ENCODE results near the gene GTF2B.
"Not testable (repeated sequence)": the region's sequence is repeated elsewhere in the genome, so short reads cannot be mapped to it uniquely, and the experiment has no call there.

Gene GTF2B

DNA sequence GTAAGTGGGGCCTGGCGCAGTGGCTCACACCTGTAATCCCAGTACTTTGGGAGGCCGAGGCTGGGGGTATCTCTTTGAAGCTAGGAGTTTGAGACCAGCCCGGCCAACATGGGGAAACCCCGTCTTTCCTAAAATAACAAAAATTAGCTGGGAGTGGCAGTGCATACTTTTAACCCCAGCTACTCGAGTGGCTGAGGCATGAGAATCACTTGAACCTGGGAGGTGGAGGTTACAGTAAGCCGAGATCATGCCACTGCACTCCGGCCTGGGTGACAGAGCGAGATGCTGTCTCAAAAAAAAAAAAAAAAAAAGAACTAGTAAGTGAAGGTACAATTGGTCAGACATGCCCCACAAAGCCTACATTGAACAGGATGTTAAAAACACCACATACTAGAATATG is 10.7 kb downstream of the GTF2B start:
- DNase-seq, result not testable (repeated sequence)

- DNase-seq, result no peak
Measured at GRCh38 chr1:88878731-88879130, 12.6 kb downstream of the GTF2B start.

- no peak for DNase-seq
Measured at GRCh38 chr1:88877911-88878310, 13.5 kb downstream of the GTF2B start.

DNA sequence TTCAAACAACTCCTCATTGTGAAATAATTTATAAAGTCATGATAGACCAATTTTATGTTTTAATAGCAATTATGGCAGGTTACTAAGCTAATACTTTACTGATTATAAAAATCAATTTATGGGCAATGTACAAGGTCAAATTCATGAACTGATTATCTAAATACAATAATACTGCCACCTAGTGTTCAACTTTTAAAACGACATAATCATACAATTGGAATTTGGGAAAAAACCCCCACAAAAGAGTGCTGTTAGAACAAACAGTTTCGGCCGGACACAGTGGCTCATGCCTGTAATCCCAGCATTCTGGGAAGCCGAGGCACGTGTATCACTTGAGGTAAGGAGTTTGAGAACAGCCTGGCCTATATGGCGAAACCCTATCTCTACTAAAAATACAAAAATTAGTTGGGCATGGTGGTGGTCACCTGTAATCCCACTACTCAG is 14.0 kb downstream of the GTF2B start:
- peak in 1 of 2 donors; percentile 11 for DNase-seq

GRCh38 chr1:88876573-88877365 is 14.6 kb downstream of the GTF2B start:
- DNase-seq, result no peak

- no peak for DNase-seq
Measured at GRCh38 chr1:88875595-88875994, 15.8 kb downstream of the GTF2B start.

DNA sequence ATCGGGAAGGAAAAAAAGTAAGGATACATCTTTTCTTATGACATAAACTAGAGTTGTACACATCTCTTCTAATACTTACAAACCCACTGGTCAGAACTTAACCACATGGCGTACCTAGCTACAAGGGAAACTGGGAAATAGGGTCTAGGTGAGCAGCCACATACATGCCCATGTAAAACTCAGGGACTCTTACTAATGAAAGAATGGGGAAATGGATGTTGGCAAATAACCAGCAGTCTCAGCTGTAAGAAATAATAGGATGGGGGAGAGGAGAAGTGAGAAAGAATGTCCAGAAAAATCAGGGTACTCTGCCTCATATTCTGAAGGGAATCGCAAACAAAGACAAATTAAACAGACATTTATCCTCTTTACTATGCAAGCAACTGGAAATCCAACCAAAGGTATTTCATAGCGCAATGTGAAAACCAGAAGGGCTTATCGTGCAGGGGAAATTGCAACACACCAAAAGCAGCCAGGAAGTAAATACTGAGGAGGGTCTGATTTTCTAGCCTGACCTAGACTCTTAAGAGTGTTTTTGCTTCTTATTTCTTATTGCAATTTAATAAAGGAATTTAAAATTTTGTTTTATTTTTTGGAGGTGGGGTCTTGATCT is 17.5 kb downstream of the GTF2B start:
- peak; percentile 5 to 47 for DNase-seq

GRCh38 chr1:88869644-88870043 is 21.7 kb downstream of the GTF2B start:
- not testable (repeated sequence) for DNase-seq

GRCh38 chr1:88867743-88868521 is 23.4 kb downstream of the GTF2B start:
- no peak for DNase-seq

GRCh38 chr1:88851303-88852063 is 39.9 kb downstream of the GTF2B start:
- no peak for DNase-seq

DNA sequence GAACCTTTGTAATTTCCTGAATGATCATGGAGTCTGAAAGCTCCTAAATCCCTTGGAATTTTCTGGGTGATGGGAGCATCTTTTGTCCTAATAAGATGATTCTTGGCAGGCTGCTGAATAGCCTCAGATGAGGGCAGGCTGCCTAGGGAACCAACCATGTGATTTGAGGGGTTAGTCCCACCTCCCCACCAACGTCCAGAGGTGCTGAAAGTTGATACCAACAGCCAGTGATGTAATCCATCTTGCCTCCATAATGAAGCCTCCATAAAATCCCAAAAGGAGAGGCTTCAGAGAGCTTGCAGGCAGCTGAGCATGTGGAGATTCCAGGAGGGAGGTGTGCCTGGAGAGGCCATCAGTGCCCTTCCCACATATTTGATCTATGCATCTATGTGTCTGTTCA is 43.7 kb downstream of the GTF2B start:
- no peak for DNase-seq

DNA sequence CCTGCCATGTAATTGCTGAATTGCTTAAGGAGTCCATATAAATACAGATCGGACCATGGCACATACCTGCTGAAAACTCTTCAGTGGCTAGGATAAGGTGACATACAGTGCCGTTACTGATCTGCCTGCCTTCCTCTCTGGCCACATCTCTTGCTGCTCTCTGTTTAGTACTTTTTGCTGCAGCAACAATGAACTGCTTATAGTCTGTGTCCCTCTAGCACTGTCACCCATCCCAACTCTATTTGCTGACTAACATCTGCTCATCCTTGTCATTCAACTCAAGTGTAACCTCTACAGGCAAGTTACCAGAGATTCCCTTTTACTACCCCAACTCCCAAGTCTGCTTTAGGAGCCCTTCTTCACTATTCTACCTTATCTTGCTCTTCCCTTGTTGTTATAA is 65.6 kb downstream of the GTF2B start:
- DNase-seq, result no peak

GRCh38 chr1:88819642-88820041 is 71.7 kb downstream of the GTF2B start:
- DNase-seq, result not testable (repeated sequence)

- no peak for DNase-seq
Measured at GRCh38 chr1:88813471-88813870, 77.9 kb downstream of the GTF2B start.

- no peak for DNase-seq
Measured at GRCh38 chr1:88812366-88812765, 79.0 kb downstream of the GTF2B start.

GRCh38 chr1:88803444-88803843 is 87.9 kb downstream of the GTF2B start:
- DNase-seq, result no peak

- no peak for DNase-seq
Measured at GRCh38 chr1:88802950-88803349, 88.4 kb downstream of the GTF2B start.
